Endometrial microvascular endothelial cells (primary cell): ENCODE results near the gene SERINC1. TPM values are rescaled to one million over a fixed set of nuclear protein-coding genes. Genes with fewer than 3 reads are reported as not detected.

ENCODE experiments used
- in situ Hi-C: cut with HindIII; loops from 2 replicates; pipeline ENCODE4 v1.10.0; 2017; ENCODE audit warnings: low sequenced_read_pairs, low pct_unique_long_range_greater_than_20kb; ENCODE audit errors: inconsistent ontology term
- total RNA-seq: library from RNA; depleted of rRNA; stranded (reverse); fragments of >200 nt; gene quantifications from one replicate; pipeline ENCODE4 v1.2.3, GENCODE V29; 2015; ENCODE audit errors: inconsistent ontology term

SERINC1 gene
- total RNA-seq, 1 donor from 2014 or later: 78.3 TPM

DNA sequence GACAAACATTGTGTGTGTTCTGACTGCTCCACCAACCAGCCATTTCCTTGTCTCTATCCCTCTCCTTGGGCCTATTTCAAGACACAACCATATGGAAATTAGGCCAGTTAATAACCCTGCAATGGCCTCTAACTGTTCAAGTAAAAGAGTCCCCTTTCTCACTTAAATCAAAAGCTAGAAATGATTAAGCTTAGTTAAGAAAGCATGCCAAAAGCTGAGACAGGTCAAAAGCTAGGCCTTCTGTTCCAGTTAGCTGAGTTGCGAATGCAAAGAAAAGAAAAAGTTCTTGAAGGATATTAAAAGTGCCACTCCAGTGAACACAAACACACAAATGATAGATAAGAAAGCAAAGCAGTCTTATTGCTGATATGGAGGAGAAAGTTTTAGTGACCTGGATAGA is 22.5 kb downstream of the SERINC1 start:
- in situ Hi-C loops: no loop called here

DNA sequence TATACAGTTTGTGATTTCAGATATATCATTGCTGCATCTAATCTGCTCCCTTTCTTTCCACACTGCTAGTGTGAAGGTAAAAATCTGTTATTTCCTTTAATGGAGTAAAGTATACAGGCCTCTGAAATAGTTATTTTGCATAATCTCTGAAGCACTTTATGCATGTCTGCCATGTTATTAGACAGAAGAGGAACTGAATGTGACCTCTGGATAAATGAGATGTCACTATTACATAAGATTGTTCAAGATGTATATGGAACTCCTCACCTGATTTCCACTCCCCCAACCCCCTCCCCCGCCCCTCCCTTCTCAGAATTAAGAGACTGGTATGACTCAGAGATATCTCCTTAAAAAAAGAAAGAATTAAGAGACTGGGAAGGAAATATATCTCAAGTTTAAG is 26.3 kb downstream of the SERINC1 start:
- in situ Hi-C loops: no loop called here

DNA sequence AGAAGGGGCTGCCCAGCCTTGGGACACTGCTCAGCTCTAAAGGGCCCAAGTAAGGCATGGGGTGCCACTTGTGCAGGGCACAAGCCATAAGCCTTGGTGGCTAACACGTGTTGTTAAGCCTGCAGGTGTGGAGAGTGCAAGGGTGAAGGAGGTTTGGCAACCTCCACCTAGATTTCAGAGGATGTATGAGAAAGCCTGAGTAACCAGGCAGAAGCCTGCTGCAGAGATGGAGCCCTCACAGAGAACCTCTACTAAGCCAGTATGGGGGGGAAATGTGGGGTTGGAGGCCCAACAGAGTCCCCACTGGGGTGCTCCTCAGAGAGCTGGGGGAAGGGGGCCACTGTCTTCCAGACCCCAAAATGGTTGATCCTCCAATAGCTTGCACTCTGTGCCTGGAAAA is 32.6 kb downstream of the SERINC1 start:
- in situ Hi-C loops: no loop called here

DNA sequence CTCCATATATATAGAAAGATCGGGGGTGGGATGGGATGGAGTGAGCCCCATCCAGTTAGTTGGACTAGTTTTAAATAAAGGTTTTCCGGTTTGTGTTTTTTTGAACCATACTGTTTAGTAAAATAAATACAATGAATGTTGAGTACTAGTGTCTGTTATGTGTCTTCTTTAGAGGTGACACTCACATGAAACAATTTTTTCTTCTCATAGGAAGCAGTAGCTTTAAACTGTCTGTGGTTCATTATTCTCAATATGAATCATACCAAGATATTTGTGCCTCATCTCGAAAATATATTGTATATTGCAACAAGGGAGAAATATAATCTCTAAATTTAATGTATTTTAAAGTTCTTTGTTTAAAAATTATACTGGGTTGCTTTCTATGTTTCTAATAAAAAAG is 38.8 kb downstream of the SERINC1 start:
- in situ Hi-C loops: no loop called here

DNA sequence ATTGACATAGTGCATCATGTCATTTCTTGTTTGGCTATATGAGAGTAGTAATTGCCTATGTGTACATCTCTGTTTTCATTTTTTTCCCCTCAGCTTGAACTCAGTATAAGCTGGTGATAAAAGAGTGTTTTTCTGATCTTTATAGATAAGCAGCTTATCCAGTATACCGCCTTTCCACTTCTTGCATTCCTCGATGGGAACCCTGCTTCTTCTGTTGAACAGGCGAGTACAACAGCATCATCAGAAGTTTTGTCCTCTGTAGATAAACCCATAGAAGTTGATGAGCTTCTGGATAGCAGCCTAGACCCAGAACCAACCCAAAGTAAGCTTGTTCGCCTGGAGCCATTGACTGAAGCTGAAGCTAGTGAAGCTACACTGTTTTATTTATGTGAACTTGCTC is 39.8 kb downstream of the SERINC1 start:
- in situ Hi-C loops: no loop called here

DNA sequence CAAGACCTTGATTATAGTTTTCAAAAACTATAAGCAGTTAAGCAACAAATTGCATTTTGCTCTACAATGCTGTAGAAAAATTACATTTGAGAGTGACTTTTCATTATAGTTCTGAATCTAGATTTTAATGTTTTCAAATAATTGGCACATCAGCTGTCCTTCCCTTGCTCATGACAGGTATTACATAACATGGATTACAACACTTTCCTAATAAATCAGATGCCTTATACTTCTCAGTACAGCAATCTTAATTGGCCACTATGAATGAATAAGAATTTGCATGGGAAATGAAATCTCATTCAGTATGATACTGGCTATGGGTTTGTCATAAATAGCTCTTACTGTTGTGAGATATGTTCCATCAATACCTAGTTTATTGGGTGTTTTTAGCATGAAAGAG is 42.3 kb downstream of the SERINC1 start:
- in situ Hi-C loops: no loop called here

DNA sequence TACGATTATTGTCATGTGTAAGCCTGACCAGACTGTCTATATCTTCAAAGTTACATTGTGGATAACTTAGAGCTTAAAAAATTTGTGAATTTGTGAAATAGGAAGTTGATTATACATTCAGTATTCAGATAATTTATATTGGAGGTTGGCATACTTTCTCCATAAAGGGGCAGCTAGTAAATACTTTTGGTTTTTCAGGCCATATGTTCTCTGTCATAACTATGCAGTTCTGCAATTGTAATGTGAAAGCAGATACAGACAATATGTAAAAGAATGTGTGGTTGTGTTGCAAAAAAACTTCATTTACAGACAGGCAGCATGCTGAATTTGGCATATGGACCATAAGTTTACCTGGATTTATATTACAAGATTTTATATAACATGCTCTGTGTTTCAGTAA is 42.8 kb downstream of the SERINC1 start:
- in situ Hi-C loops: no loop called here

DNA sequence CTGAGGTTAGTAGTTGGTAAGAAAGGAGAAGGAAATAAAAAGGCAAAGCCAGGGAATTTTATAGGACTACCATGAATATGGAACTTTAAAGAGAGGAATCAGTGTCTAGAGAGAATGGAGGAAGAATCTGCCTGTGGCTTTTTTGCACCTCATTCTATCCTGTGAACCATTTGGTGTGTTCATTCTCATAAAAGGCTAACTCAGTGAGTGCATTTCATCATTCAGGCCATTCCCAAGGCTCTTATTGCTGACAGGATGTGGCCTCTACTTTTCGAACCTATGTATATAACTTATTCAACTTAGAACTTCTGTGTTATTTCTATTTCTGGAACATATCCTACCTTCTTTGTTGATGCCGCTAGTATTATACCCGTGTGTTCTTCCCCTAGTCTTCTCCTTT is 45.0 kb downstream of the SERINC1 start:
- in situ Hi-C loops: no loop called here

DNA sequence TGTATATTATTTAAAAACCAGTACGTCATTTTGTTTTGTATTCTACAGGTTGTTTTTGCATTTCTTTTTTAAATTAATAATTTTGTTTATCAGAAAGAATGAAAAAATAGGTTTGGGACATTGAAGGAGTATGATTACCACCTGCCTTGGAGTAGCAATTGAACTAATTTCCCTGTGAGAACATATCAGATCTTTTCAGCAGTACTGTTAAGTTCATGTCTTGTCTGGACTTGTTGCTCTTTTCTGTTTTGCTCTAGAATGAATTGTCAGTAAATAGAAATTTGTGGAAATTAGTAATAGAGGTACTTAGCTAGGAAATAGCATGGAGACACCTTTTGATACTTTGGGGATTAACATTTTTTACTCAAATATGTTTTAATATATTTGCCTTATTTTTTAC is 47.9 kb downstream of the SERINC1 start:
- in situ Hi-C loops: no loop called here

DNA sequence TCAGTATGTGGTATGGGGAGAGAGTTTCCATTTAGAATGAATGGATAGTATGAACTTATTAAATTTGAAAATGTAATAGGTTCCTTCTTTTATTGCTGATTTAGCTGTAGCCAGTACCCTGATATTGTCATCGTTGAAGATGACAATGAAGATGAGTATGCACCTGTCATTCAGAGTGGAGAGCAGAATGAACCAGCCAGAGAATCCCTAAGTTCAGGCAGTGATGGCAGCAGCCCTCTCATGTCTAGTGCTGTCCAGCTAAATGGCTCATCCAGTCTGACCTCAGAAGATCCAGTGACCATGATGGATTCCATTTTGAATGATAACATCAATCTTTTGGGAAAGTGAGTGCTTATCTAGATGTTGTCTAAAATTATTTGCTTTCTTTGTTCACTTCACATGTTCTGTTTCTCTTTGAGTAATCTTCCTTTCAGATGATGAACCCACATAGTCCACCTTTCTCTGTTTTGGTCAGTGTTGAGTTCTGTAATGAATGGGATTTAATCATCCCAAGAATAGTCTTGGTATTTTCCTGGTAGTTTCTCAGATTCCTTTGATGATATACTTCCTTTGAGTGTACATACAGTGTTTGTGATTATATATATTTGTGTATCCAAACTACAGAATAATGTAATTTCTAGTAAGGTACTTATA is 48.9 kb downstream of the SERINC1 start:
- in situ Hi-C loops: no loop called here

DNA sequence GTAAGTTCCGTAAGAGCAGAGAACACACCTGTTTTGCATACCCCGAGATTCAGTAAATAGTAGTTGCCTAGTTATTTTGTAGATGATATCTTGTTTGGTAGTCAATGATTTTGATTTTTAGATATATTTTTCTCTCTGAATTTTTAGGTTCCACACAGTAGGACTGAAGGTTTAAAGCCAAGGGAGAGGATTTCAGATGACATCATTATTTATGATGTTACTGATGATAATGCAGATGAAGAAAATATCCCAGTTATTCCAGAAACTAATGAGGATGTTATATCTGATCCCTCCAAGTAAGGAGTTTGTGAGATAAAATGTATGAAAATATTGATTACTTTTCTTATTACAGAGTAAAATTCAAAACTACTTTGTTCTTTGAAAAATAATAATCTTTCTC is 49.6 kb downstream of the SERINC1 start:
- in situ Hi-C loops: no loop called here

DNA sequence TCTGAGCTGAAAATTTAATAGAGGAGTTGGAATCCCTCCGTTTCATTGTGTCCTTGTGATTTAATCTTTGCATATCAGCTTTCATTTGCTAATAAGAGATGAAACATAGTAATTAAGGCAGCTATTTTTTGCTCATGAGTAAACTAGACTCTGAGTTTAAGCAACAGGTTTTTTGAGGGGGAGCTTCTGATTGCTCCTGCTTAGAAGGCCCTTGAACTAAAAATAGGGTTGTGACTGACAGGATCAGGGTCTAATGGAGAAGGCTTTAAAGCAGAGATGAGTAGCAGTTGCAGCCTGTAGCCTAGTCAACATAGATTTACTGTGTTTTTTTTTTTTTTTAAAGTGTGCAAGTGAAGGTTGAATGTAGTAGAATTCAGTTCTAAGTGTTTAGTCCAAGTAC is 54.8 kb downstream of the SERINC1 start:
- in situ Hi-C loops: no loop called here

DNA sequence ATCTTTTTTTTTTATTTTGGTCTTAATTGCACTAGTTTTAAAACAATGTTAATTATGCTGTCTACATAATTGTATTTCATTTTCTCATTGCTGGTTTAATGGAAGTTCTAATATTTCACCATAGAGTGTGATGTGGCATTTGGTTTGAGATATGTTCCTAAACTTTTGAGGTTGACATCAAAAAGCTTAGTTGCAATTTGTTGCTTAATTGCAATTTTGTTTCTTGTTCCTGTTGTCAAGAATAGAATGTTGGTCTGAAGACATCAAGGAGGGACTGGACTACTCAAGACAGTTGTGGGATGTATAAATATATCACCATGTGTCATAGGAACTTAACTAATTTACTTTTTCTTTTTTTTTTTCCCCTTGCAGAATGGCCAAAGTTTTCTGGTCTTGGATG is 59.6 kb downstream of the SERINC1 start:
- in situ Hi-C loops: no loop called here

DNA sequence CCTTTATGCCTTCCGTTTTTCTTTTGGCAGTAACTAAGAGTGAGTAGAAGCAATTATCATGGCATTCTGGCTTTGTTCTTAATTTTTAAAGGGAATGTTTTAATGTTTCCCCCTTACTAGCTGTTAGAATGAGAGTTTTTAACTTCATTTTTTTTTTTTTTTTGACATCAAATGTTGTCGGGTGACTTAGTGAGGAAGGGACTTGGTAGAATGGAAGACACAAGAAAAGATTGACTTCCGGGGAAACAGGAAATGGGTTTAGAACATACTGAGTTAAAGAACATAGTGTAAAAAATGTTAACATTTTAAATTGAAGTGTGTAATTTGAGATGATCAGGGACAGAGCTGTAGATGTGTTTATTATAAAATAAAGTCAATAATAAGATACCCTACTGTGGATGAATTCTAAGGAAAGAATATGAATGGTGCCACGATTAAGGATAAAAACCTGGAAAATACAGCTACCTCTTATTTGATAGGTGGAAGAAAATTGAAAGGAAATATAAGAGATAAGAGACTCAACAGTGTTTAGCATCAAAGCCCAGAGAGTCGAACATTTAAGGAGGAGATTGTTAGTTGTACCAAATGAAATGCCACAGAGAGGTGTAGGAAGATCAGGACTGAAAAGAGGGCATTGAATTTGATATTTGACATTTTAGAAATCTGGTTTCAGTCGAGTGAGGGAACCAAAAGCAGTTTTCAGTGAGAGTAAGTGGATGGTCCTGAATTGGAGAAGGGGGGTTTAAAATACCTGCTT is 62.7 kb downstream of the SERINC1 start:
- in situ Hi-C loops: no loop called here

DNA sequence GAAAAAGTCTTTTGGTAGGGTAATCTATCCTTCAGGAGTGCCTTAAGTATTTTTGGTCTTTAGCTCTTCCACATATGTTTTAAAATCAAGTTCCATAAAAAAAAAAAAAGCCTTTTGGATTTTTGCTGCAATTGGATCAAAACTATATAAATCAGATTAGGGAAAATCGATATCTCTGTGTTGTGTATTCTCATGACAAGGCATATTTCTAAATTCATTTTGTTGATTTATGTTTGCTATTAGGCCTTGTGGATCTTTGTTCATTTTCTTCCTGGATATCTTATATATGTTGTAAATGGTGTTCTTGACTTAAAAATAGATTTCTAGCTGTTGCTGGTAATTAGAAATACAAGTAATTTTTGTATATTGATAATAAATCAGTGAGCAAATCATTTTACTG is 63.4 kb downstream of the SERINC1 start:
- in situ Hi-C loops: no loop called here

DNA sequence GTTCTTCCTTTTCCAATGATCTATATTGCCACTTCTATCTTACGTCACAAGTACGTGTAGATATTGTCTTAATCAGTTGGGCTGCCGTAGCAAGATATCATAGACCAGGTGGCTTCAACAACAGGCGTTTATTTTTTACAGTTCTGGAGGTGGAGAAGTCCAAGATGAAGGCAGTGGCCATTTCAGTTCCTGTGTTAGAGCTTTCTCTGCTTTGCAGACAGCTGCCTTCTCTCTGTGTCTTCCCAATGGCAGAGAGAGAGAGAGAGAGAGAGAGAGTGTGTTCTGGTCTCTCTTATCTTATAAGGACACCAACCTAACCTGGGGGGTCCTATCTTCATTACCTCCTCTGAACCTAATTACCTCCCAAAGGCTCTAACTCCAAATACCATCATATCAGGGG is 63.9 kb downstream of the SERINC1 start:
- in situ Hi-C loops: no loop called here

DNA sequence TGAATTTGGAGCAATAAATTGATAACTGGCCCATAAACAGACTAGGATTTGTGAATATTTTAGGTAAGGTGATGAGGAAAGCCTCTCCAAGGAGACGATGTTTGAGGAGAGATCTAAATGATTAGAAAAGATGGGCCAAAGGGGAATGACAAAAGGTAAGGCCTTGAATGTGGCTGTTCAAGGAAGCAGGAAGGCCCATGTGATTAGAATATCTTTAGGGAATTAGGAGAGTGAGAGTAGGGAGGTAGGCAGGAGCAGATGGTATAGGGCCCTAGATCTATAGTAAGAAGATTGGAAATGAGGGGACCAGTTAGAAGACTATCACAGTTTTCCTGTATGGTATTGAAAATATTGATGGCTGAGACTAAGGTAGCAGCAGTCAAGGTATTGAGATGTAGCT is 65.4 kb downstream of the SERINC1 start:
- in situ Hi-C loops: no loop called here

DNA sequence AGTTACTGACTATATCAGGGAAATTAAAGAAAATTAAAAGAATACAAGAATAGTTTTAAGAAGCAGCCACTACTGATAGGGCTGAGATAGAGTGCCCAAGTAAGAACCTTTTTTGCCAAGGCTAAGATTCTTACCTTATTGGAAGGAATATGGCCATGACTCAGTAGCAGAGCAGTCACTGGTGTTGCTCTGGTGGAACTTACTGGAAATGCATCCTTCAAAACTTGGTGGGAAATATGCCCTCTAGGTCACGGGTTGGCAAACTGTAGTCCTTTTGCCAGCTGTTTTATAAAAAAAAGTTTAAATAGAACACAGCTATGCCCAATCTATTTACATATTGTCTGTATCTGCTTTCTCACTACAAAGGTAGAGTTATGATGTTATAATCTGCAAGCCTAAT is 66.2 kb downstream of the SERINC1 start:
- in situ Hi-C loops: no loop called here

DNA sequence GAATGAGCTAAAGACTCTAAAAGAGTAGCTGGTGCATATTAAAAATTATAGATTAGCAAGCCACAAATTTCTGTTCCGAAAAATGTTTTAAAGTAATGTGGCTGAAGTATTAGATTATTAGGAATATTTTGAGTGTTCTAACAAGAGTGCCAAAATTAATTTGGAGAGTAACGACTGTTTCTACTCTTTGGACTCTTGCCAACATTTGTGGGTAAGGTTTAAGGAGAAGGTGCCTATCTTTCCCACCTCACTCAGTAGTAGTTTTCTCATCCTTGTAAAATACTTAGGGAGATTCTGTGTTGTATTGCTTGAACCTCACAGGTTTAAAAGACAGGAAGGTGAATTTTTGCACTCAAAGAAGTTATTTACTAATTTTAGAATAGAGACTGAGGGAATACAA is 67.2 kb downstream of the SERINC1 start:
- in situ Hi-C loops: no loop called here

DNA sequence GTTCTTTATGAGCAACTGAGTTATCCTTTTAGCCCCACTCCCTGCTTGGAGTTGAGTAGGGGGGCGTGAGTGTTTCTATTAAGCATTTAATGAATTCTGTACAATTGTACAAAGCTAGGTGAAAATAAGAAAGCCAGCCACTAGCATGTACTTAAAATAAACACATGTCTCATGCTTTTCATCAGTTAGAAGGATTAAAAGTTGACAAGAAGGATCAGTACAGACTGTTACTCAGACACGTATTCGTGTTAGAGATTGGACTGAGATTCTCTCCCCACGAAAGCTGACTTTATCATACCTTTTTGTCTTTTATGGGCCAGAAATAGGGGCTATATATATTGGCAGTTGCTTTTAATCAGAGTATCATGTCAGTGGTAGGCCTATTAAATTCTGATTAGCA is 70.5 kb downstream of the SERINC1 start:
- in situ Hi-C loops: no loop called here
